GM18867 (cell line): ENCODE data around the gene RIMBP2.

ENCODE experiments used
- ATAC-seq: cut with Tn5 transposase; IDR thresholded peaks from one replicate; pipeline ENCODE4 v1.9.1; 2021; ENCODE audit warnings: mild to moderate bottlenecking, moderate library complexity; ENCODE audit not compliant: unreplicated experiment

The RIMBP2 gene

GRCh38 chr12:130401703-130402102 lies 314.4 kb downstream of the RIMBP2 start:
- ATAC-seq = no peak

GRCh38 chr12:130398100-130398848 lies 317.8 kb downstream of the RIMBP2 start:
- ATAC-seq = no peak

- no peak for ATAC-seq
These were observed 319.4 kb downstream of the RIMBP2 start for GRCh38 chr12:130396667-130397066.

- no peak for ATAC-seq
These were observed 321.2 kb downstream of the RIMBP2 start for GRCh38 chr12:130394906-130395305.

GRCh38 chr12:130391186-130391585 lies 324.9 kb downstream of the RIMBP2 start:
- no peak for ATAC-seq

GRCh38 chr12:130385193-130385592 lies 330.9 kb downstream of the RIMBP2 start:
- no peak for ATAC-seq

- no peak for ATAC-seq
These were observed 331.9 kb downstream of the RIMBP2 start for GRCh38 chr12:130384234-130384633.

- ATAC-seq = no peak
These were observed 333.3 kb downstream of the RIMBP2 start for GRCh38 chr12:130382818-130383217.

- ATAC-seq = no peak
These were observed 340.5 kb downstream of the RIMBP2 start for GRCh38 chr12:130375296-130376287.

GRCh38 chr12:130374083-130374482 lies 342.0 kb downstream of the RIMBP2 start:
- ATAC-seq = no peak

- ATAC-seq = no peak
These were observed 343.2 kb downstream of the RIMBP2 start for GRCh38 chr12:130372936-130373335.

GRCh38 chr12:130371296-130371695 lies 344.8 kb downstream of the RIMBP2 start:
- no peak for ATAC-seq

GRCh38 chr12:130369816-130370215 lies 346.3 kb downstream of the RIMBP2 start:
- ATAC-seq = no peak

- ATAC-seq = no peak
These were observed 348.6 kb downstream of the RIMBP2 start for GRCh38 chr12:130367523-130367922.

GRCh38 chr12:130367003-130367402 lies 349.1 kb downstream of the RIMBP2 start:
- ATAC-seq = no peak

- ATAC-seq = no peak
These were observed 349.9 kb downstream of the RIMBP2 start for GRCh38 chr12:130366159-130366558.

GRCh38 chr12:130364578-130364977 lies 351.5 kb downstream of the RIMBP2 start:
- ATAC-seq = no peak

- ATAC-seq = no peak
These were observed 354.0 kb downstream of the RIMBP2 start for GRCh38 chr12:130362060-130362459.

GRCh38 chr12:130357729-130358330 lies 358.3 kb downstream of the RIMBP2 start:
- no peak for ATAC-seq

GRCh38 chr12:130357241-130357640 lies 358.9 kb downstream of the RIMBP2 start:
- ATAC-seq = no peak

GRCh38 chr12:130356222-130356621 lies 359.9 kb downstream of the RIMBP2 start:
- ATAC-seq = no peak
